Keratinocyte (primary cell): ENCODE results near the gene TMLHE. TPM values are rescaled to one million over a fixed set of nuclear protein-coding genes. Genes with fewer than 3 reads are reported as not detected.
"Not testable (repeated sequence)": the region's sequence is repeated elsewhere in the genome, so short reads cannot be mapped to it uniquely, and the experiment has no call there.

Experiments
- DNase-seq: peaks from one replicate; pipeline ENCODE4 v3.0.0-alpha.2; 2011; ENCODE audit warnings: low read depth, missing footprints, low spot score
- FAIRE-seq: peaks from 2 replicates; lab custom pipeline; 2011; peaks lifted over from hg19 to GRCh38; lab: Jason Lieb, UNC
- H2AFZ ChIP-seq: 2 replicates; pipeline ENCODE4 v1.6.0; 2012; ENCODE audit warnings: low read length, control low read depth, inconsistent platforms; ENCODE audit not compliant: control insufficient read depth
- H3K27ac ChIP-seq: 2 replicates; pipeline ENCODE4 v1.5.1; 2011; ENCODE audit warnings: low read length; ENCODE audit not compliant: control insufficient read depth, insufficient read depth
- H3K27me3 ChIP-seq: 3 replicates; pipeline ENCODE4 v1.6.0; 2011; ENCODE audit warnings: low read length; ENCODE audit not compliant: control insufficient read depth, insufficient read depth; ENCODE audit errors: extremely low read depth
- H3K36me3 ChIP-seq, 2 experiments: 2 replicates in 1 of 2; 3 replicates in 1 of 2; pipeline ENCODE4 v1.5.1; 2011; ENCODE audit warnings: low read length in 2 of 2, mild to moderate bottlenecking in 1 of 2; ENCODE audit not compliant: control insufficient read depth in 2 of 2, insufficient read depth in 2 of 2; ENCODE audit errors: extremely low read depth in 1 of 2
- H3K4me1 ChIP-seq: 3 replicates; pipeline ENCODE4 v1.5.1; 2011; ENCODE audit warnings: low read length; ENCODE audit not compliant: control insufficient read depth, insufficient read depth; ENCODE audit errors: extremely low read depth
- H3K4me2 ChIP-seq: 3 replicates; pipeline ENCODE4 v1.6.0; 2011; ENCODE audit warnings: low read depth, low read length; ENCODE audit not compliant: control insufficient read depth, insufficient read depth; ENCODE audit errors: extremely low read depth
- H3K4me3 ChIP-seq, 3 experiments: fragments of 200-600 bp in 1 of 3; sonication (generic) in 1 of 3; 2 replicates in 2 of 3; 3 replicates in 1 of 3; pipeline ENCODE4 v1.5.1; 2011 to 2016; ENCODE audit warnings: low read length in 3 of 3, mild to moderate bottlenecking in 3 of 3, control low read depth in 2 of 3, inconsistent platforms in 1 of 3, low read depth in 1 of 3, mixed read lengths in 1 of 3, mixed run types in 1 of 3, moderate library complexity in 1 of 3; ENCODE audit not compliant: control insufficient read depth in 2 of 3, insufficient read depth in 2 of 3; ENCODE audit errors: extremely low read depth in 1 of 3
- H3K79me2 ChIP-seq: 2 replicates; pipeline ENCODE4 v1.6.0; 2012; ENCODE audit warnings: low read length; ENCODE audit not compliant: control insufficient read depth, insufficient read depth
- H3K9ac ChIP-seq: 3 replicates; pipeline ENCODE4 v1.6.0; 2011; ENCODE audit warnings: low read length; ENCODE audit not compliant: control insufficient read depth, insufficient read depth; ENCODE audit errors: extremely low read depth
- H3K9me1 ChIP-seq: 3 replicates; pipeline ENCODE4 v1.6.0; 2011; ENCODE audit warnings: low read length; ENCODE audit not compliant: control insufficient read depth, insufficient read depth; ENCODE audit errors: extremely low read depth
- H3K9me3 ChIP-seq: 2 replicates; pipeline ENCODE4 v1.5.1; 2012; ENCODE audit warnings: low read depth, low read length; ENCODE audit not compliant: control insufficient read depth
- H4K20me1 ChIP-seq: 3 replicates; pipeline ENCODE4 v1.6.0; 2011; ENCODE audit warnings: low read length; ENCODE audit not compliant: control insufficient read depth, insufficient read depth; ENCODE audit errors: extremely low read depth
- CTCF ChIP-seq, 3 experiments: IDR thresholded peaks in 1 of 3; conservative IDR thresholded peaks in 1 of 3; optimal IDR thresholded peaks in 1 of 3; 2 replicates in 2 of 3; 3 replicates in 1 of 3; pipeline versions ENCODE3 to v1.5.1; 2011; ENCODE audit warnings: low read length in 3 of 3, mild to moderate bottlenecking in 3 of 3, moderate library complexity in 2 of 3, control low read depth in 1 of 3, inconsistent platforms in 1 of 3; ENCODE audit not compliant: insufficient read depth in 2 of 3; ENCODE audit errors: extremely low read depth in 1 of 3
- EZH2 ChIP-seq: IDR thresholded peaks from one replicate; pipeline ENCODE4 v1.6.1; 2012; ENCODE audit warnings: inconsistent platforms, mild to moderate bottlenecking, low read length, moderate library complexity
- dilution Hi-C: fragments of 300-500 bp; cut with MboI; formaldehyde crosslinking; loops from one replicate; pipeline ENCODE4 v1.7.0; 2020; ENCODE audit warnings: low sequenced_read_pairs; ENCODE audit not compliant: extremely low pct_ligation_motif_present
- polyA plus RNA-seq, 5 experiments: library from polyadenylated mRNA; depleted of rRNA in 3 of 5; stranded (reverse) in 3 of 5; stranded (forward) in 1 of 5; unstranded in 1 of 5; fragments of >200 nt; gene quantifications; 1 replicate in 1 of 5; 2 replicates in 3 of 5; 3 replicates in 1 of 5; pipeline versions ENCODE4 v1.2.1 to v1.2.3, GENCODE V29; 2011 to 2012; ENCODE audit warnings: missing spikeins in 2 of 5, low read depth in 1 of 5, low replicate concordance in 1 of 5

The TMLHE gene
- polyA plus RNA-seq, 1 donor (not counting 4 experiments of a cell fraction or from before 2014, with no cell fraction given): 15.7 TPM

GRCh38 chrX:155505296-155505695, 107.5 kb downstream of the TMLHE start:
- dilution Hi-C loops: no loop called here
- Histone ChIP-seq H3K9me1 (no peaks in the 10 kb centered on the region), H2AFZ (no peak overlapping the region), H3K27ac (no peak overlapping the region), H3K9ac (no peak overlapping the region), H3K36me3 (no peaks in the 10 kb centered on the region), H4K20me1 (no peaks in the 10 kb centered on the region), H3K79me2 (no peaks in the 10 kb centered on the region), H3K4me2 (no peak overlapping the region), H3K4me1 (no peaks in the 10 kb centered on the region), H3K4me3 (no peak overlapping the region), H3K9me3 (no peaks in the 10 kb centered on the region), H3K27me3 (no peaks in the 10 kb centered on the region)
- TF ChIP-seq EZH2 (no peak), CTCF (optimal IDR thresholded peaks at IDR 0.05 in 1 of 3, IDR thresholded peaks at IDR 0.05 in 1 of 3, conservative IDR thresholded peaks at IDR 0.05 in 1 of 3; ENCODE audit: extremely low read depth in 1 of 3, insufficient read depth in 2 of 3, low read length in 3 of 3) (no peak)
- FAIRE-seq (no peak), DNase-seq (no peak)

- dilution Hi-C loops, H4K20me1 ChIP-seq, H3K27ac ChIP-seq, H3K27me3 ChIP-seq, H3K9me1 ChIP-seq, H3K4me1 ChIP-seq, H2AFZ ChIP-seq, H3K4me2 ChIP-seq, FAIRE-seq, DNase-seq, H3K79me2 ChIP-seq, H3K9me3 ChIP-seq, H3K36me3 ChIP-seq, H3K4me3 ChIP-seq, H3K9ac ChIP-seq: not testable (repeated sequence)
These were observed 117.6 kb downstream of the TMLHE start for GRCh38 chrX:155495134-155495533.

- H2AFZ ChIP-seq, H3K27ac ChIP-seq, H3K27me3 ChIP-seq, FAIRE-seq, H3K9me3 ChIP-seq, H3K4me2 ChIP-seq, DNase-seq, dilution Hi-C loops, H3K36me3 ChIP-seq, H4K20me1 ChIP-seq, H3K9ac ChIP-seq, H3K4me3 ChIP-seq, H3K9me1 ChIP-seq, H3K79me2 ChIP-seq, H3K4me1 ChIP-seq: not testable (repeated sequence)
These were observed 121.3 kb downstream of the TMLHE start for GRCh38 chrX:155491421-155491820.

- H4K20me1 ChIP-seq, H3K4me1 ChIP-seq, H3K27me3 ChIP-seq, H3K79me2 ChIP-seq, H3K9ac ChIP-seq, H3K9me3 ChIP-seq, DNase-seq, H3K27ac ChIP-seq, H3K9me1 ChIP-seq, H2AFZ ChIP-seq, H3K4me2 ChIP-seq, H3K4me3 ChIP-seq, dilution Hi-C loops, H3K36me3 ChIP-seq: not testable (repeated sequence)
- FAIRE-seq: peak; percentile 69
These were observed 135.6 kb downstream of the TMLHE start for GRCh38 chrX:155477136-155477535.
